A549 (cell line): ENCODE measurements around the gene PRKAR1B. TPM values are rescaled to one million over a fixed set of nuclear protein-coding genes. Genes with fewer than 3 reads are reported as not detected.

Source experiments
- ATAC-seq, 2 experiments: fragments of 200-7000 bp in 1 of 2; fragments of >200 bp in 1 of 2; cut with Nextera tagmentation in 1 of 2; cut with Tn5 transposase in 1 of 2; 3 replicates each; pipeline versions ENCODE4 v1.8.0 to v1.9.1; 2018 to 2020; ENCODE audit warnings: mild to moderate bottlenecking in 1 of 2, moderate library complexity in 1 of 2
- CTCF ChIA-PET: fragments of 300-600 bp; sonication (Branson Sonifier 250); formaldehyde crosslinking; extraction: SDS; loops from one replicate; lab custom pipeline; 2021; ENCODE audit warnings: antibody characterized with exemption, inconsistent platforms; lab: Yijun Ruan, JAX
- POLR2A ChIA-PET: fragments of 350-600 bp; formaldehyde crosslinking; extraction: SDS; loops from one replicate; lab custom pipeline; 2021; ENCODE audit warnings: antibody characterized with exemption, inconsistent platforms; lab: Yijun Ruan, JAX
- DNase-seq, 2 experiments: peaks; one replicate each; pipeline versions ENCODE4 v3.0.0 to v3.0.0-alpha.2; 2011 to 2016; ENCODE audit warnings: low read depth in 1 of 2, low spot score in 1 of 2
- FAIRE-seq: peaks from 2 replicates; lab custom pipeline; 2011; peaks lifted over from hg19 to GRCh38; lab: Jason Lieb, UNC
- H3K27ac ChIP-seq, 2 experiments: fragments of >200 bp; sonication (Bioruptor Twin); formaldehyde crosslinking; 3 replicates each; pipeline ENCODE4 v1.5.1; 2016 to 2017
- H3K4me1 ChIP-seq: fragments of >200 bp; sonication (Bioruptor Twin); formaldehyde crosslinking; 3 replicates; pipeline ENCODE4 v1.6.1; 2016
- H3K4me2 ChIP-seq: fragments of >200 bp; sonication (Bioruptor Twin); formaldehyde crosslinking; 3 replicates; pipeline ENCODE4 v1.6.1; 2016
- H3K4me3 ChIP-seq: fragments of >200 bp; sonication (Bioruptor Twin); formaldehyde crosslinking; 3 replicates; pipeline ENCODE4 v1.5.1; 2016
- H3K9me3 ChIP-seq: fragments of >200 bp; sonication (Bioruptor Twin); formaldehyde crosslinking; 3 replicates; pipeline ENCODE4 v1.6.1; 2016
- BHLHE40 ChIP-seq: IDR thresholded peaks from 2 replicates; pipeline ENCODE4 v1.6.1; 2012; ENCODE audit warnings: low read depth, low read length, inconsistent platforms
- CBX2 ChIP-seq: fragments of 200-600 bp; sonication (generic); IDR thresholded peaks from 2 replicates; pipeline ENCODE4 v1.6.1; 2016; ENCODE audit warnings: low read depth, mild to moderate bottlenecking, borderline replicate concordance
- CHD4 ChIP-seq: fragments of 200-600 bp; sonication (generic); IDR thresholded peaks from 2 replicates; pipeline ENCODE4 v1.6.1; 2016; ENCODE audit warnings: antibody characterized with exemption, mild to moderate bottlenecking, borderline replicate concordance
- EHF ChIP-seq: fragments of 250-450 bp; sonication (Bioruptor Pico); IDR thresholded peaks from 2 replicates; pipeline ENCODE4 v1.5.0; 2020; ENCODE audit warnings: mild to moderate bottlenecking
- EHMT2 ChIP-seq: fragments of 200-600 bp; sonication (generic); IDR thresholded peaks from 2 replicates; pipeline ENCODE4 v1.6.1; 2016; ENCODE audit warnings: antibody characterized with exemption, low read depth, mild to moderate bottlenecking, moderate library complexity
- EP300 ChIP-seq, 2 experiments: fragments of >200 bp; sonication (Bioruptor Twin); formaldehyde crosslinking; IDR thresholded peaks; 2 replicates in 1 of 2; 3 replicates in 1 of 2; pipeline ENCODE4 v1.6.1; 2016 to 2017
- ESRRA ChIP-seq: fragments of 150-350 bp; IDR thresholded peaks from 2 replicates; pipeline ENCODE4 v1.6.1; 2014; ENCODE audit warnings: mild to moderate bottlenecking, low read length, borderline replicate concordance
- FOSL2 ChIP-seq, 2 experiments: fragments of 450-650 bp in 1 of 2; fragments of >200 bp in 1 of 2; sonication (Bioruptor Twin) in 1 of 2; formaldehyde crosslinking; IDR thresholded peaks; 2 replicates each; pipeline versions ENCODE4 v1.5.0 to v1.6.1; 2016 to 2020; ENCODE audit warnings: mild to moderate bottlenecking in 1 of 2, moderate library complexity in 1 of 2
- GATA3 ChIP-seq: IDR thresholded peaks from 2 replicates; pipeline ENCODE4 v1.6.1; 2012; ENCODE audit warnings: borderline replicate concordance
- HEYL ChIP-seq: fragments of 250-450 bp; sonication (Bioruptor Pico); IDR thresholded peaks from 2 replicates; pipeline ENCODE4 v1.8.0; 2021; ENCODE audit warnings: mild to moderate bottlenecking, moderate library complexity
- HOXA7 ChIP-seq: fragments of 250-450 bp; sonication (Bioruptor Pico); IDR thresholded peaks from 2 replicates; pipeline ENCODE4 v1.5.0; 2020; ENCODE audit warnings: mild to moderate bottlenecking, moderate library complexity
- JUN ChIP-seq, 2 experiments: fragments of >200 bp; sonication (Bioruptor Twin); formaldehyde crosslinking; IDR thresholded peaks; 2 replicates in 1 of 2; 3 replicates in 1 of 2; pipeline ENCODE4 v1.6.1; 2016 to 2017
- JUNB ChIP-seq: fragments of >200 bp; sonication (Bioruptor Twin); formaldehyde crosslinking; IDR thresholded peaks from 2 replicates; pipeline ENCODE4 v1.6.1; 2016
- KDM1A ChIP-seq: fragments of 200-600 bp; sonication (generic); IDR thresholded peaks from 2 replicates; pipeline ENCODE4 v1.6.1; 2016; ENCODE audit warnings: low read depth, mild to moderate bottlenecking
- MAFK ChIP-seq: fragments of 450-650 bp; IDR thresholded peaks from 2 replicates; pipeline ENCODE4 v1.6.1; 2014; ENCODE audit not compliant: partially characterized antibody
- MAZ ChIP-seq: fragments of 150-350 bp; IDR thresholded peaks from 2 replicates; pipeline ENCODE4 v1.6.1; 2014; ENCODE audit warnings: antibody characterized with exemption, low read depth, low read length, borderline replicate concordance
- MYC ChIP-seq: IDR thresholded peaks from 2 replicates; pipeline ENCODE4 v1.6.1; 2012; ENCODE audit warnings: mild to moderate bottlenecking, inconsistent platforms, low read length, improper control_type of control experiment, borderline replicate concordance
- NR3C1 ChIP-seq: fragments of >200 bp; sonication (Bioruptor Twin); formaldehyde crosslinking; IDR thresholded peaks from 3 replicates; pipeline ENCODE4 v1.6.1; 2017
- PHF8 ChIP-seq: fragments of 200-600 bp; sonication (generic); IDR thresholded peaks from 2 replicates; pipeline ENCODE4 v1.6.1; 2016; ENCODE audit warnings: low read depth, mild to moderate bottlenecking, antibody characterized with exemption, moderate library complexity, borderline replicate concordance
- POLR2A ChIP-seq: IDR thresholded peaks from 2 replicates; pipeline ENCODE4 v1.6.1; 2012; ENCODE audit warnings: mild to moderate bottlenecking, low read length
- REST ChIP-seq: fragments of 200-600 bp; sonication (generic); IDR thresholded peaks from 2 replicates; pipeline ENCODE4 v1.6.1; 2016; ENCODE audit warnings: antibody characterized with exemption, mild to moderate bottlenecking, moderate library complexity
- RFX5 ChIP-seq: fragments of 450-650 bp; IDR thresholded peaks from 2 replicates; pipeline ENCODE4 v1.7.1; 2014; ENCODE audit warnings: antibody characterized with exemption, mild to moderate bottlenecking, moderate library complexity
- TFCP2L1 ChIP-seq: fragments of 250-450 bp; sonication (Bioruptor Pico); IDR thresholded peaks from 2 replicates; pipeline ENCODE4 v1.5.0; 2021; ENCODE audit warnings: mild to moderate bottlenecking
- ZFP36 ChIP-seq: fragments of 450-650 bp; IDR thresholded peaks from 2 replicates; pipeline ENCODE4 v1.6.1; 2014; ENCODE audit warnings: borderline replicate concordance; ENCODE audit not compliant: partially characterized antibody
- WGBS: methylation state at CpG from one replicate; pipeline ENCODE4 v1.1.6; 2017; ENCODE audit errors: missing lambda C conversion rate; 5-methylcytosine and 5-hydroxymethylcytosine counted together
- polyA plus RNA-seq, 4 experiments: library from polyadenylated mRNA; depleted of rRNA in 3 of 4; stranded (reverse); fragments of >200 nt; fragmentation: RNase III in 1 of 4; extraction: RNeasy Plus Mini Kit Qiagen cat#74134 plus additional on column Dnase treatment in 1 of 4; gene quantifications; 2 replicates in 3 of 4; 3 replicates in 1 of 4; pipeline ENCODE4 v1.2.3, GENCODE V29; 2011 to 2017
- TF ChIP-seq, protein P1 (sequence below): IDR thresholded peaks from 2 replicates; pipeline ENCODE4 v1.6.1; 2012
- TF ChIP-seq, protein P2 (sequence below): fragments of >200 bp; sonication (Bioruptor Twin); formaldehyde crosslinking; IDR thresholded peaks from 3 replicates; pipeline ENCODE4 v1.6.1; 2016

The PRKAR1B gene
- polyA plus RNA-seq, 2 of the 4 experiments (the other 2 are of a cell fraction), result 10.1 to 33.7 TPM

DNA sequence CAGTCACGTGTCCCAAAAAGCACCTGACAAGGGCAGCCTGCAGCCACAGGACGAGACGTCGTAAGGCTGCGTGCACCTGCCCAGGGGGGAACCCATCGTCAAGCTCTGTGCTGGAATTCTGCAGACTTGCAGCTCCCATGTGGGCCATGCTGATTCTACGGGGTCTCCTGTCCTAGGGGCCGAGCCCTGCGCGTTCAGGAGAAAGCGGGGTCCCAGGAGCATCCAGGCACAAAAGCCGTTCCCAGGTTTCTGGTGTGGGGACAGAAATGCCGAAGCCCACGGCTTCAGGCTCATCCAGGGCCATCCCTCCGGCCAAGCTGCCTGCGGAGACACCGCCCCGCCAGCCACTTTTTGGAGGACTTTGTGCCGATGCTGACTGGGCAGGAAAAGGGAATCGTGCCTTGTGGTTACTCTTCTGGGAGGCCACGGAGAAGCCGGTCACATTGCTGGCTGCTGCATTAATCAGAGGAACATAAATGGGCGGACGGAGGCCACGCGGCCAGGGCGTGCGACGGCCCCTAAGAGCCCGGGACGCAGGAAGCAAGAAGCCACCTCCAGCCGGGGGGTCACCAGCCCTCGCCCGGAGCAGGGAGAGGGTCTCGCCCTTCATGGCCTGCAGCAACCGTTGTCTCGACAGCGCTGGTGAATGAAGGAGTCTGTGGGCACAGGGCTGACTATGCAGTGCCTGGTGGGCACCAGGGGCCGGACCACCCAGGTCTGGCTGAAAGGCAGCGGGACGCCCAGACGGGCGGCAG lies 144.8 kb downstream of the PRKAR1B start:
- WGBS, result 97% methylated on average over 36 of the region's 43 CpGs
- Histone ChIP-seq H3K4me2 (no peak overlapping the region), H3K4me1 (no peaks in the 10 kb centered on the region), H3K27ac (no peak overlapping the region), H3K4me3 (no peak overlapping the region), H3K9me3 (no peaks in the 10 kb centered on the region)
- FAIRE-seq (no peak), ATAC-seq (no peak), DNase-seq (no peak)
- POLR2A ChIA-PET, result interaction anchor here (0.6 kb wide), 1 partner anchor 10 kb away, joined by 4 read pairs; no protein-coding TSS in a partner anchor
- CTCF ChIA-PET, result no interaction called here
- TF ChIP-seq, protein P1, sequence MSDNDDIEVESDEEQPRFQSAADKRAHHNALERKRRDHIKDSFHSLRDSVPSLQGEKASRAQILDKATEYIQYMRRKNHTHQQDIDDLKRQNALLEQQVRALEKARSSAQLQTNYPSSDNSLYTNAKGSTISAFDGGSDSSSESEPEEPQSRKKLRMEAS, result no peak
- TF ChIP-seq KDM1A, result no peak
- TF ChIP-seq EHMT2, result no peak
- no peak for TF ChIP-seq NR3C1
- no peak for TF ChIP-seq TFCP2L1 (CRISPR knock-in tag)
- no peak for TF ChIP-seq FOSL2 (IDR thresholded peaks at IDR 0.05)
- no peak for TF ChIP-seq FOSL2 (CRISPR knock-in tag; IDR thresholded peaks at IDR 0.05)
- TF ChIP-seq JUNB, result no peak
- no peak for TF ChIP-seq JUN (IDR thresholded peaks at IDR 0.05)
- no peak for TF ChIP-seq MAZ
- TF ChIP-seq EP300 (IDR thresholded peaks at IDR 0.05), result no peak
- no peak for TF ChIP-seq PHF8
- no peak for TF ChIP-seq HOXA7 (CRISPR knock-in tag)

DNA sequence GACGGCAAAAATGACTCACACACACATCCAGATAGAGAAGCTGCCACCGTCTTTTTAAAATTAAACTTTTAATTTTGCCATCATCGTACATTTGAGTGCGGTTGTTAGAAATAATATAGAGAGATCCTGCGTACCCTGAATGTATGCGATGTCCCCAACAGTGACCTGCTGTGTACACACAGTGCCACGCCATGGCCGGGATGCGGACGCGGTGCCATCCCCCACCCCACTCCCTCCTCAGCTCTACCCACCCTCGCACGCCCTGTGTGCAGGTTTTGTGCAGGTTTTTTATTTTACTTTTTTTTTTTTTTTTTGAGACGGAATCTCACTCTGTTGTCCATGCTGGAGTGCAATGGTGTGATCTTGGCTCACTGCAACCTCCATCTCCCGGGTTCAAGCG lies 148.7 kb downstream of the PRKAR1B start:
- no peak overlapping the region for H3K4me3 ChIP-seq
- no peak overlapping the region for H3K4me2 ChIP-seq
- WGBS, result 94% methylated on average over 16 of the region's 16 CpGs
- POLR2A ChIA-PET, result interaction anchor here (0.7 kb wide), 1 partner anchor 197 kb away, joined by 3 read pairs; no protein-coding TSS in a partner anchor
- H3K4me1 ChIP-seq, result no peaks in the 10 kb centered on the region
- no peak for TF ChIP-seq HOXA7 (CRISPR knock-in tag)
- TF ChIP-seq EHF (CRISPR knock-in tag), result no peak
- no peak for TF ChIP-seq KDM1A
- no peak for TF ChIP-seq MAFK
- no peaks in the 10 kb centered on the region for H3K9me3 ChIP-seq
- no peak for ATAC-seq
- no peak overlapping the region for H3K27ac ChIP-seq
- CTCF ChIA-PET, result interaction anchor here (0.8 kb wide), 1 partner anchor 17 kb away, joined by 3 read pairs; no protein-coding TSS in a partner anchor
- no peak for DNase-seq
- FAIRE-seq, result no peak

DNA sequence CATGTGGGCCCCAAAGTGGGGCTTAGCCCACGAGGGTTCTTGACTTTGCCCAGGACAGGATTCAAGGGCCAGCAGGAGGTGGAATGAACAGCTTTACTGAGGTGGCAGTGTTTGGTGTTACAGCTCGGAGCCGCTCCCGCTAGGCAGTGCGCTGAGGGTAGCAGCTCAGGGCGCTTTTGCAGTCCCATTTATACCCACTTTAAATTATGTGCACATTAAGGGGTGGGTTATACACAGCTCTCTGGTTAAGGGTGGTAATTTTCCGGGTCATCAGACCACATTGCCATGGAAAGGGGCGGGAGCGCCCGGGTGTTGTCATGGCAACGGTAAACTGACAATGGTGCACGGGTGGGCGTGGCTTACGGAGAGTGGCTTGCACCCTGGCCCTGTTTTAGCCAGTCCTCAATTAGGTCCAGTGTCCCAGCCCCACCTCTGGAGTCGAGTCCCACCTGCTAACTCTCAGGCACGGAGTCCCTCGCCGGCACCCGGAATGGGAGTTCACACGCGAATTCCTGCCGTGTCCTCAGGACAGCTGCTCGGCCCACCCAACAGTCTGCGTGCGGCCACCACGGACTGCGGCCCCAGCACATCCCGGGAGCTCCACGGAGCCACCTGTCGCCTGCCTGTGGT lies 149.2 kb downstream of the PRKAR1B start:
- 87% methylated on average over 22 of the region's 30 CpGs for WGBS
- CTCF ChIA-PET, result interaction anchor here (0.8 kb wide), 1 partner anchor 17 kb away, joined by 3 read pairs; no protein-coding TSS in a partner anchor
- H3K4me1 ChIP-seq, result no peaks in the 10 kb centered on the region
- H3K4me3 ChIP-seq, result no peak overlapping the region
- H3K9me3 ChIP-seq, result no peaks in the 10 kb centered on the region
- POLR2A ChIA-PET, result no interaction called here
- no peak for FAIRE-seq
- H3K27ac ChIP-seq, result no peak overlapping the region
- DNase-seq, result no peak
- no peak for TF ChIP-seq MYC
- no peak for TF ChIP-seq ZFP36
- no peak for TF ChIP-seq EP300 (IDR thresholded peaks at IDR 0.05)
- TF ChIP-seq EHMT2, result no peak
- no peak for TF ChIP-seq JUN (IDR thresholded peaks at IDR 0.05)
- TF ChIP-seq REST, result no peak
- no peak for TF ChIP-seq RFX5
- TF ChIP-seq CBX2, result no peak
- no peak for TF ChIP-seq HEYL (CRISPR knock-in tag)
- no peak for TF ChIP-seq BHLHE40
- no peak for TF ChIP-seq POLR2A
- no peak for TF ChIP-seq PHF8
- TF ChIP-seq JUNB, result no peak
- TF ChIP-seq, protein P2, sequence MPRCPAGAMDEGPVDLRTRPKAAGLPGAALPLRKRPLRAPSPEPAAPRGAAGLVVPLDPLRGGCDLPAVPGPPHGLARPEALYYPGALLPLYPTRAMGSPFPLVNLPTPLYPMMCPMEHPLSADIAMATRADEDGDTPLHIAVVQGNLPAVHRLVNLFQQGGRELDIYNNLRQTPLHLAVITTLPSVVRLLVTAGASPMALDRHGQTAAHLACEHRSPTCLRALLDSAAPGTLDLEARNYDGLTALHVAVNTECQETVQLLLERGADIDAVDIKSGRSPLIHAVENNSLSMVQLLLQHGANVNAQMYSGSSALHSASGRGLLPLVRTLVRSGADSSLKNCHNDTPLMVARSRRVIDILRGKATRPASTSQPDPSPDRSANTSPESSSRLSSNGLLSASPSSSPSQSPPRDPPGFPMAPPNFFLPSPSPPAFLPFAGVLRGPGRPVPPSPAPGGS, result no peak
- TF ChIP-seq CHD4, result no peak
- no peak for TF ChIP-seq GATA3
- no peak for TF ChIP-seq ESRRA
- TF ChIP-seq, all 56 proteins: peak for 0
- no peak for ATAC-seq
- no peak overlapping the region for H3K4me2 ChIP-seq
